Measurements from ENCODE around the gene C19orf47. TPM values are rescaled to one million over a fixed set of nuclear protein-coding genes. Genes with fewer than 3 reads are reported as not detected.

Gene C19orf47
- total and polyA plus RNA-seq, 10 donors = 8.2 to 21.9 (median 13.0) TPM

- H3K27me3 ChIP-seq (replicated peaks in 1 of 7) = no peaks in the 10 kb centered on the region
- 84 to 95% (median 91%) methylated on average over 4 of the region's 4 CpGs for WGBS, 5 donors
- intact Hi-C loops (cut with DNase I; ENCODE audit: low total_unique reads) = no loop called here
Measured at GRCh38 chr19:40339018-40339728, 9.0 kb downstream of the C19orf47 start.

GRCh38 chr19:40337594-40337993 lies 10.6 kb downstream of the C19orf47 start:
- peaks cover 0 to 11% (median 1%) of the 10 kb centered on the region in 6 donors for H3K4me1 ChIP-seq
- H3K27ac ChIP-seq = no peak overlapping the region
- peaks cover 0 to 84% (median 39%) of the 10 kb centered on the region in 6 donors for H3K36me3 ChIP-seq
- intact Hi-C loops (cut with DNase I; ENCODE audit: low total_unique reads) = no loop called here
- no peak overlapping the region for H3K4me3 ChIP-seq
- 89 to 96% (median 93%) methylated on average over 5 of the region's 5 CpGs for WGBS, 5 donors
- no peaks in the 10 kb centered on the region for H3K9me3 ChIP-seq
- no peaks in the 10 kb centered on the region for H3K27me3 ChIP-seq (replicated peaks in 1 of 7)
- peak; percentile 25 for DNase-seq
- TF ChIP-seq CTCF (IDR thresholded peaks at IDR 0.05 in 8 of 11, conservative IDR thresholded peaks at IDR 0.05 in 3 of 11) (no peak), POLR2AphosphoS5 (IDR thresholded peaks at IDR 0.05) (no peak), POLR2A (IDR thresholded peaks at IDR 0.05) (no peak)

More at GRCh38 chr19:40339018-40339728, 9.0 kb downstream of the C19orf47 start:
- TF ChIP-seq CTCF (IDR thresholded peaks at IDR 0.05 in 8 of 11, conservative IDR thresholded peaks at IDR 0.05 in 3 of 11) = no peak
- TF ChIP-seq POLR2A (IDR thresholded peaks at IDR 0.05) = no peak
- no peak for TF ChIP-seq POLR2AphosphoS5 (IDR thresholded peaks at IDR 0.05)
- no peak overlapping the region for H3K4me3 ChIP-seq
- H3K36me3 ChIP-seq = peaks cover 0 to 69% (median 23%) of the 10 kb centered on the region in 6 donors
- H3K27ac ChIP-seq = no peak overlapping the region
- DNase-seq = no peak
- peaks cover 0 to 18% (median 7%) of the 10 kb centered on the region in 6 donors for H3K4me1 ChIP-seq
- H3K9me3 ChIP-seq = no peaks in the 10 kb centered on the region

GRCh38 chr19:40337107-40337506 lies 11.1 kb downstream of the C19orf47 start:
- Histone ChIP-seq H3K27me3 (replicated peaks in 1 of 7) (no peaks in the 10 kb centered on the region), H3K4me1 (peaks cover 0 to 8% (median 0%) of the 10 kb centered on the region in 6 donors), H3K36me3 (peaks cover 0 to 89% (median 43%) of the 10 kb centered on the region in 6 donors), H3K4me3 (no peak overlapping the region), H3K9me3 (no peaks in the 10 kb centered on the region), H3K27ac (no peak overlapping the region)
- WGBS, 5 donors = 78 to 91% (median 89%) methylated on average over 2 of the region's 2 CpGs
- TF ChIP-seq POLR2AphosphoS5 (IDR thresholded peaks at IDR 0.05) (no peak), POLR2A (IDR thresholded peaks at IDR 0.05) (no peak), CTCF (IDR thresholded peaks at IDR 0.05 in 8 of 11, conservative IDR thresholded peaks at IDR 0.05 in 3 of 11) (no peak)
- intact Hi-C loops (cut with DNase I; ENCODE audit: low total_unique reads) = no loop called here
- no peak for DNase-seq

GRCh38 chr19:40336601-40336900 lies 11.6 kb downstream of the C19orf47 start:
- intact Hi-C loops (cut with DNase I; ENCODE audit: low total_unique reads) = no loop called here

More at GRCh38 chr19:40336601-40336900, 11.6 kb downstream of the C19orf47 start:
- DNase-seq = no peak
- Histone ChIP-seq H3K27ac (no peak overlapping the region), H3K27me3 (replicated peaks in 1 of 7) (no peaks in the 10 kb centered on the region), H3K9me3 (no peaks in the 10 kb centered on the region), H3K36me3 (peaks cover 0 to 90% (median 49%) of the 10 kb centered on the region in 6 donors), H3K4me1 (peaks cover 0 to 3% (median 0%) of the 10 kb centered on the region in 6 donors), H3K4me3 (no peak overlapping the region)
- WGBS, 5 donors = 84 to 100% (median 94%) methylated on average over 2 of the region's 2 CpGs
- no peak for TF ChIP-seq POLR2A (IDR thresholded peaks at IDR 0.05)
- TF ChIP-seq POLR2AphosphoS5 (IDR thresholded peaks at IDR 0.05) = no peak
- TF ChIP-seq CTCF (IDR thresholded peaks at IDR 0.05 in 8 of 11, conservative IDR thresholded peaks at IDR 0.05 in 3 of 11) = no peak
